GM19372 (cell line): ENCODE data around the gene SLC9A3.

Source experiments
- ATAC-seq: cut with Tn5 transposase; IDR thresholded peaks from one replicate; pipeline ENCODE4 v1.9.1; 2021; ENCODE audit warnings: mild to moderate bottlenecking, low read depth, moderate library complexity; ENCODE audit not compliant: unreplicated experiment

SLC9A3 gene

GRCh38 chr5:540071-540905 lies 16.0 kb upstream of the SLC9A3 start:
- no peak for ATAC-seq

DNA sequence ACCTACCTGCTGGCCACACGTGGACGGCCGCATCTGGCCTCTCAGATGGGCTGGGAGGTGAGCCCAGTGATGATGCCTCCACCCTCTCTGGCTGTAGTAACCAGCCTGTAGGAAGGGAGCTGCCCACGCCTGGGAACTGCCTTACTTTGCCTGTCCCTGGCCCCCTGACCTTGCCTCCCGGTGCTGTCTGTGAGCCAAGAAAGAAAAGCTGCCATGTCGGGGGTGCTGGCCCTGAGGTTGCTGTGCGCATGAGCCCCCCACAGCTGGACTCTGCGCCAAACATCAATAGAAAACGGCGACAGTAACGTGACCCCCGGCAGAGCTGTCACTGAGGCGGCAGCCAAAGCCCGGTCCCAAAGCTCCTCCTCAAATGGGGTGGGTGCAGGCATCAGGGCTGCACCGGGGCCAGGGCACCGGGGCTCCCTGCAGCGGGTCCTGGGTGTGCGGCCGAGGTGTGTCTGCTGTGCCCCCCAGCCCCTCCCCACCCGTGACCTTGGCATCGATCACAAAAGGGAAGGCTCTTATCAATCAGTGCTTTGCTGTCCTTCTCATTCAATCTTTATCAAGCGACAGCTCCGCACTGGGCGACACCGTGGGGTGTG lies 15.3 kb upstream of the SLC9A3 start:
- no peak for ATAC-seq

GRCh38 chr5:538801-539468 lies 14.7 kb upstream of the SLC9A3 start:
- no peak for ATAC-seq

DNA sequence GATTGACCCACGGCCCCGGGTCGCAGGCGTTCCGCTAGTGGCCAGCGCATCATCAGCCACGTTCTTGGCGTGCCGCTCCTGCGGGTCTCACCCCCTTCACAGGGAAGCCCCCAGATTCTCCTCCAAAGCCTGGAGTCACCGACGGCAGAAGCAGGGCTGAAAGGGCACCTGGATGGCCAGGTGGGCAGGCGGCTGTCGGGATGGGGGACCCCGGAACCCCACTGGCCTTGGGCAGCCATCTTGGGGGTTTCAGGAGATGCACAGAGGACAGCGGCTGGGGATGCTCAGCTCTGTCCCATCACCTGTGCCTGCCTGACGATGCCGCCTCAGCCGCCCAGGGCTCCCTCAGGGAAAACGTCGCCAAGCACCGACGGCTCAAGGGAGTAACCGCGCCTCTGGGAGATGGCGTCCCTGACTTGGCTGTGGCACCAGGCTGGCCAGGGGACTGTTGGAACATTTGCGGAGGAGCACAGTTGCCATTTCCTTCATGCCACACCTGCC lies 14.1 kb upstream of the SLC9A3 start:
- ATAC-seq, result no peak

- no peak for ATAC-seq
Measured at GRCh38 chr5:537621-538071, 13.4 kb upstream of the SLC9A3 start.

DNA sequence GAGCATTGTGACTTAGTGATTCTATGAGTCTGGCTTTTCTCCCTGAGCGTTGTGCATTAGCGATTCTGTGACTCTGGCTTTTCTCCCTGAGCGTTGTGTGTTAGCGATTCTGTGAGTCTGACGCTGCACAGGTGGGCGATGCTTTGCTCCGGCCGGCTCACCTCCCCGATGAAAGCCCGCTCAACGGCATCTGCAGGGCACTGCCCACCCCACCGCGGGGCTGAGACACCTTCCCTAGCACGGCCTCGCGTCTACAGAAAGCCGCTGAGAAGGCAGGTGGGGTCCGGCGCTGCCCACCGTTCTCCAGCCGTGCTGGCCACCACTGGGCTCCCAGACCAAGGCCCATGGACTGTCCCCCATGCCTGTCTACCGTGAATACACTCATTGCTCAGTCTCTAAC lies 12.8 kb upstream of the SLC9A3 start:
- ATAC-seq, result no peak

DNA sequence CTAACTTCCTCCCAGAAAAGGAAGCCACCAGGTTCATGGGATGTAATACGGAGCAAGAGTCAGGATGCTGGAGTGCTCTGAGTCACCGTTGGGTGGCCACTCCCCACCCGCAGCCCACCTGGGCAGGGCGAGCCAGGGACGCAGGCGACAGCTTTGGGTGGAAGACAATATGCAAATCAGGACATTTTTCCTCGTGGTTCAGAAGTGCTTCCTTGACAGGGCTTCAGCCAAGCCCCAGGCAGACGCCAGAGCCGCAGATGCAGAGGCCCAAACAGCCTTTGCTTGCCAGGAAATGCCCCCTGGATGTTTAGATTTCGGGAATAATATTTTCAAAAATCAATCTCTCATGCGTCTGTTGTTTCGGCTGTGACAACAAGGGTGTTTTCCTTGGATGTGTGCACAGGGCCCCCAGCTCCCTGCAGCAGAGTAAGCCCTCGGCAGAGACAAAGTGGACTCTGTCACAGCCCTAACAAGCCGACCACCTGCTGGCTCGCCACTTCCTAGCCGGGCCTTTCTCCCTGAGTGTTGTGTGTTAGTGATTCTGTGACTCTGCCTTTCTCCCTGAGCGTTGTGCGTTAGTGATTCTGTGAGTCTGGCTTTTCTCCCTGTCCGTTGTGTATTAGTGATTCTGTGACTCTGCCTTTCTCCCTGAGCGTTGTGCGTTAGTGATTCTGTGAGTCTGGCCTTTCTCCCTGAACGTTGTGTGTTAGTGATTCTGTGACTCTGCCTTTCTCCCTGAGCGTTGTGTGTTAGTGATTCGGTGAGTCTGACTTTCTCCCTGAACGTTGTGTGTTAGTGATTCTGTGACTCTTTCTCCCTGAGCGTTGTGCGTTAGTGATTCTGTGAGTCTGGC lies 11.8 kb upstream of the SLC9A3 start:
- no peak for ATAC-seq

DNA sequence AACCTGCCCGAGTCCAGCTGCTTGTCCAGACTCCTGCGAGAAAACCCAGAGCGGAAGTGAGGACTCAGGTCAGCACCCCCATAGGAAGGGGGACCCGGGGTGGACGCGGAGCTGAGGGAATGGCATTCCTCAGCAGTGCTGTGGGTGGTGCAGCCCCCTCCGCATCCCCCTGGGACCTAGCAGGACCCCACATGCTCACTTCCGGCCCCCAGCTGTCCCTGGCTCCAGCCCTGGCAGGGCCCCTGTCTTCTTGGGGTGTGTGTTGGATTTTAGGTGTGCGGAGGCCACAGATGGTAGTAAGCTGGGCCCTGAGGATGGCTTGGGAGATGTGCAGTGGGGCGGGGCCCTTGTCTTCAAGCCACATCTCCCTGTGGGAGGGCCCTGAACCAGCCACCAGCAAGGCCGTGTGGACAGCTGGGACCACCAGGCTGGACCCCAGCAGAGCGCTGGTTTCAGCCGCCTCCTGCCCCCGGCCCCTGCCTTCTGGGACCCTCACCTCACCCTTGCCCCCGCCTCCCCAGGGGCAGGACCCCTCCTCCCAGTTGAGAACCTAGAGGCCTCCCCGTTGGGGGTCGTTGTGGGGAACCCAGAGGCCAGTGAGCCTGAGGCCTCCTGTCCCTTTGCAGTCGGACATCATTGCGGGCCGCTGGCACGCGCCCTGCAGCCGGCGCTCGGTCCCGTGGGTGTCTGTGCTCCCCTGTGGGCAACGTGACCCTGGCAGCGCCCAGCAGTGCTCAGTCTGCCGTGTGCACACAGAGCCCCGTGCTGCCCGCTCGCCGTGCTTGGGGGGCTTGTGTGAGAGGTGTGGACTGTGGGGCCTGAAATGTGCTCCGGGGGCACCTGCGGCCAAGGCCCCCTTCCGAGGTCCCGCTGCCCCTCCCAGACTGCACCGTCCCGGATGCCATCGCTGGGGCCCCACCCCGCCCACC lies 10.8 kb upstream of the SLC9A3 start:
- no peak for ATAC-seq

GRCh38 chr5:533955-534742 lies 9.9 kb upstream of the SLC9A3 start:
- ATAC-seq, result no peak

DNA sequence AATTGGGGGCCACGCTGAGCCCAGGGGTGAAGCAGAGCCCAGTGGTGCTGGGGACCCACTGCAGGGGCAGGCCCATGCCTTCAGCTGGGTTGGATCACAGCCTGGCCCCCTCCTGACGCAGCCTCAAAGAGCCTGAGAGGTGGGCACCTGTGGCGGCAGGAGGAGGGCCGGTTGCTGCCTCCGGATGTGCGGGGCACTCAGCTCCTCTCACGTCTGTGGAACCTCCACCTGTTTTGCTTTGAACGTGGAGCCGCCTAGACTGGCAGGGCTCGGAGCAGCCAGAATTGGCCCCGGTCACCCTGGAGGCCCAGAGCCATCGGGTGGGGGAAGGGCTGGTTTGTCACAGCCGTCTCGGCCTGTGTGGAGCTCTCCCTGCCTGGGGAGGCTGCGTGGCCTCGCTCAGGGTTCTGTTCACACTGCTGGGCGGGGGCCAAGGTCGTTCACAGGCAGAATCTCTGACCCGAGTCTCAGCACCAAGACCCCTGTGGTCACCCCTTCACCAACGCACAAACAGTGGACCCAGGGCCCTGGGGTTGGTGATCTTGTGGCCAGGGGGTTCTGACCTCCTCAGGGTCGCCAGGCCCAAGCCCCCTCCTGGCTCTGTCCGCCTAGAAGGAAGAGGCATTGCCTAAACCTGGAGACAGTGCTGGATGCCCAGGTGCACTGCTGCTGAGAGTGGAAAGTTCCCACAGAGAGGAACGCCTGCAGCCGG lies 9.2 kb upstream of the SLC9A3 start:
- no peak for ATAC-seq

- ATAC-seq, result no peak
Measured at GRCh38 chr5:532521-533242, 8.4 kb upstream of the SLC9A3 start.

- ATAC-seq, result no peak
Measured at GRCh38 chr5:531749-532315, 7.6 kb upstream of the SLC9A3 start.

- ATAC-seq, result no peak
Measured at GRCh38 chr5:531101-531748, 7.0 kb upstream of the SLC9A3 start.

GRCh38 chr5:530001-530955 lies 6.0 kb upstream of the SLC9A3 start:
- no peak for ATAC-seq
